B cell (primary cell): ENCODE results near the gene PRR3.

ENCODE experiments used
- CTCF ChIP-seq: fragments of 200-600 bp; IDR thresholded peaks from one replicate; pipeline ENCODE4 v1.8.0; 2022; ENCODE audit warnings: antibody characterized with exemption, mild to moderate bottlenecking
- EZH2 ChIP-seq: IDR thresholded peaks from 2 replicates; pipeline ENCODE4 v1.6.1; 2012; ENCODE audit warnings: borderline replicate concordance, low read depth, mild to moderate bottlenecking, moderate library complexity, low read length; ENCODE audit not compliant: insufficient read depth, poor library complexity, severe bottlenecking

DNA sequence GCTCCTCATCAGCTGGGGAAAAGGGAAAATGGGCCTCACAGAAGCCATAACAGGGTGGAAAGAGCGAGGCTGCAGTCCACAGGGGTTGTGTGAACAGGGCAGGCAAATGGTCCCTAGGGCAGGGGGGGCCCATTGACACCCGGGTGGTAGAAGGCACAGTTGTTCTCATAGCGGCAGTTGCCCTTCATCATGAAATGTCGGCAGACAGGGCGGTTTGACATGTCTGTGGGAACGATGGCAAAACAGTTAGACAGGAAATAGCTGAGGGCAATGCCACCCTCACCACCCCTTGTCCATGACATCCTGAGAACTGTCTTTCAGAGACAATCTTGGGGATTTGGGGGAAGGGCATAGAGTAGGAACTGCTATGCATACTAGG is 44.3 kb downstream of the PRR3 start:
- TF ChIP-seq CTCF: no peak
- TF ChIP-seq EZH2: no peak
